D721Med (cell line): Measurements from ENCODE around the gene RHBDF2.
A peak's percentile ranks its signal among the peaks of the same experiment; 100 is the strongest.
"Not testable (repeated sequence)": the region's sequence is repeated elsewhere in the genome, so short reads cannot be mapped to it uniquely, and the experiment has no call there.

Source experiments
- DNase-seq: peaks from one replicate; pipeline ENCODE4 v3.0.0; 2011; ENCODE audit warnings: low spot score; ENCODE audit not compliant: insufficient read length
- FAIRE-seq: peaks from 2 replicates; lab custom pipeline; 2011; peaks lifted over from hg19 to GRCh38; lab: Jason Lieb, UNC
- TF ChIP-seq, protein P1 (sequence below): IDR thresholded peaks from 2 replicates; pipeline ENCODE4 v1.5.1; 2012; ENCODE audit warnings: mild to moderate bottlenecking, control low read depth; ENCODE audit not compliant: insufficient read depth; ENCODE audit errors: missing control alignments

The RHBDF2 gene

DNA sequence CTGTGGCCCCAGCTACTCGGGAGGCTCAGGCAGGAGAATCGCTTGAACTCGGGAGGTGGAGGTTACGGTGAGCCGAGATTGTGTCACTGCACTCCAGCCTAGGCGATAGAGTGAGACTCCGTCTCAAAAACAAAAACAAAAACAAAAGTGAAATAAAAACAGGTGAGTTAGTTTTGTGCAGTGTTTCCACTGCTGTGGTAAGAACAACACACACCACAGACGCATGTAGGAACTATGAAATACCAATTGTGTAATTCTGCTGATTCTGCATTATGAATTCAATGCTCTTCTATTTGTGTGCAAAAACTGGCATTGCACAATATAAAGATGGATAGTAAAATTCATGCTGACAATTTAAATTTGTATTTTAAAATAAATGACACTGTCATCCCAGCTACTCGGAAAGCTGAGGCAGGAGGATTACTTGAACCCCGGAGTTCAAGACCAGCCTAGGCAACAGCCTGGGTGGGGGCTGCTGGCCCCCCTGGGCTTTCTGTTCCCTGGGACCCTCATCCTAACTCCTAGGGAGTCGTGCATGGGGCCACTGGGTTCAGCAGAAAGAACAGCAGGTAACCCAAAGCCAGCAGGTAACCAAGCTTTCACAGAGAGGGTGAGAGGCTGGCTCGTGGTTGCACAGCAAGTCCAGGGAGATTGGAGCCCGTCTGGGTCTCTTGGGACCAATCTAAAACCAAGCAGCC lies 10.6 kb upstream of the RHBDF2 start:
- no peak for FAIRE-seq
- no peak for DNase-seq
- TF ChIP-seq, protein P1, sequence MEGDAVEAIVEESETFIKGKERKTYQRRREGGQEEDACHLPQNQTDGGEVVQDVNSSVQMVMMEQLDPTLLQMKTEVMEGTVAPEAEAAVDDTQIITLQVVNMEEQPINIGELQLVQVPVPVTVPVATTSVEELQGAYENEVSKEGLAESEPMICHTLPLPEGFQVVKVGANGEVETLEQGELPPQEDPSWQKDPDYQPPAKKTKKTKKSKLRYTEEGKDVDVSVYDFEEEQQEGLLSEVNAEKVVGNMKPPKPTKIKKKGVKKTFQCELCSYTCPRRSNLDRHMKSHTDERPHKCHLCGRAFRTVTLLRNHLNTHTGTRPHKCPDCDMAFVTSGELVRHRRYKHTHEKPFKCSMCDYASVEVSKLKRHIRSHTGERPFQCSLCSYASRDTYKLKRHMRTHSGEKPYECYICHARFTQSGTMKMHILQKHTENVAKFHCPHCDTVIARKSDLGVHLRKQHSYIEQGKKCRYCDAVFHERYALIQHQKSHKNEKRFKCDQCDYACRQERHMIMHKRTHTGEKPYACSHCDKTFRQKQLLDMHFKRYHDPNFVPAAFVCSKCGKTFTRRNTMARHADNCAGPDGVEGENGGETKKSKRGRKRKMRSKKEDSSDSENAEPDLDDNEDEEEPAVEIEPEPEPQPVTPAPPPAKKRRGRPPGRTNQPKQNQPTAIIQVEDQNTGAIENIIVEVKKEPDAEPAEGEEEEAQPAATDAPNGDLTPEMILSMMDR, result no peak

DNA sequence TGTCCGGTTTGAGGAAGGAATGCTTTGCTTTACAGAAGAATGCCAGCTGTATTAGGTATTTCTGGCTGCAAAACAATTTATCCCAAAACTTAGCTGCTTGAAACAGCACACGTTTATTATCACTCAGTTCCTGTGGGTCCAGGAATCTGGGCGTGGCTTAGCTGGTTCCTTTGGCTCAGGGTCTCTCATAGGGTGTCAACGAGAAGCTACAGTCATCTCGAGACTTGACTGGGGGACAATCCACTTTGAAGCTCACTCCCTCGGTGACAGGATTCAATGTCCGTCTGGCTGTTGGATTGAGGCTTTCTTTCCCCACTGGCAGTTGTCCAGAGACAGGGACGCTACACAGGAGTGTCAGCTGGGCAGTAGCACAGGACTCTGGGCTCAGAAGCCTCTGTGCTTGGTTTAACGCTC lies 9.6 kb upstream of the RHBDF2 start:
- TF ChIP-seq, protein P1, result no peak
- FAIRE-seq, result no peak
- no peak for DNase-seq

DNA sequence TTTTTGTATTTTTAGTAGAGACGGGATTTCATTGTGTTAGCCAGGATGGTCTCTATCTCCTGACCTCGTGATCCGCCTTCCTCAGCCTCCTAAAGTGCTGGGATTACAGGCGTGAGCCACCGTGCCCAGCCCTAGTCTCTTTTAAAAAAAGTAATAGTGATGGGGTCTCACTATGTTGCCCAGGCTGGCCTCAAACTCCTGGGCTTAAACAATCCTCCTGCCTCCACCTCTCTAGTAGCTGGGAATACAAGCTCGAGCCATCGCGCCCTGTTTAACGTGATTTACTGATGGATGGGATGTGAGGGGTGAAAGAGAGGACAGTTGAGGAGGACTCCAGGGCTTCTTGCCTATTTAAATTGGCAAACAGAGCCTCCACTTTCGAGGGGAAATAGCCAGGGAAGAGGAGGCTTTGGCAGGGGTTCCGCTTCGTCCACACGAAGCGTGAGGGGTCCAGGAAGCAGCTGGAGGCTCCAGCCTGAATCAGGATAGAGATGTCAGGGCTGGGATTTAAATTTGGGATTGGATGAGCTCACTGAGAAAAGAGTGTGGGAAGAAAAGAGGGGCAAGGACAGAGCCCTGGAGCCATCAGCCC lies 7.3 kb upstream of the RHBDF2 start:
- not testable (repeated sequence) for FAIRE-seq, DNase-seq

DNA sequence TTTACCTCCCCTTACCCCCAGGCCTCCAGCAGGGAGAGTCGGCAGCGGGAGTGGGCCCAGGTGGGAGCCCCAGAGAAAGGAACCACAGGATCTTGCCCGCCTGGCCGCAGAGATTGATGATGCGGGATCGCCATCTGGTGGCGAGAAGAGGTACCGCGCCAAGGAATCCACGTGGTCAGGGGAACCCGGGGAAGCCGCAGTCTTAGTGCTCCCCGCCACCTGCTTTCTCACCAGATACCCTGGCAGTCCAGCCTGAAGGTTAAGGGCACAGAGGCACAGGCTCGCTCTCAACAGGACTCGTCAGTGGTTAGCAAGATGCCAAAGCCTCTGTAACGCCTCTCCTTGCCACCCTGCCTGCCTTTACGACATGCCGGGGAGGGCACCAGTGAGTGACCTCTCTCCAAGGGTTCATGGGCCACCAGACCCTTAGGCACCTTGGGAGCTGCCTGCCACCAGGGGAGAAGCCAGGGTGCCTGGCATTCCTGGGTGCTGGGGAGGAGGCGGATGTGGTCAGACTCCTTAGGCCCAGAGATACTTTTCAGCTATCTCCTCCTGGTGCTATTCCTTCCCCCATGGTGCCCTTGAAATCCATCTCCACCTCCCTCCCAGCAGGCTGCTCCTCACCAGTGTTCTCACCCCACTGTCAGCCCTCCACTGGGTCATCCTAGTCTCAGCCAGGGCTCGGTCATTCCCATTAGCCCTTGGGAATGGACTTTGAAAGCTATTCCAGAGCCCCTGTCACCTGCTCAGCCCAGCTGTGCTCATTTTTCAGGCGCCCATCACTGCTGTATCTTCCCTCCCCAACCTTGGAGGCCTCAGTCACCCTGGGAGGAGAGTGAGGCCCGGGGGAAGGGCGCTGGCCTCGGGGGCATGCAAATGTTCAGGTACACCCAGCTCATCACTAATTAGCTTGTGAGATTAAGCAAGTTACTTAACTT lies 5.5 kb upstream of the RHBDF2 start:
- TF ChIP-seq, protein P1, result peak; percentile 98
- FAIRE-seq, result no peak
- peak; percentile 90 for DNase-seq

DNA sequence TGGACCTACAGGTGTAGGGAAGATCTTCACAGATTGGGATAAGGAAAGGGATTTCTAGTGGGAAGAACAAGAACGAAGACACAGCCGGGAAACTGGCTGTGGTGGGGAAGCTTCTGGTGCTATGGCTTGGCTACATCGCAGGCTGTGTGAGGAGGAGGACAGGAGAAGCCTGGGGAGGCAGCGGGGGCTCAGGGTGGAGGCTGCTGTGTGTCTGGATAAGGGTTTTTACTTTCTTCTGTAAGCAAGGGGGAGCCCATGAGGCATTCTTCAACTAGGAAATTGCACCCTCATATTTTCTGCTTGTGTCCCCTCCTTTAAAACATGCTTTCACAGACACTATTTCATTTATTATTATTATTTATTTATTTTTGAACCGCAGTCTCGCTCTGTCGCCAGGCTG lies 2.9 kb upstream of the RHBDF2 start:
- TF ChIP-seq, protein P1, result no peak
- DNase-seq (no peak), FAIRE-seq (no peak)

DNA sequence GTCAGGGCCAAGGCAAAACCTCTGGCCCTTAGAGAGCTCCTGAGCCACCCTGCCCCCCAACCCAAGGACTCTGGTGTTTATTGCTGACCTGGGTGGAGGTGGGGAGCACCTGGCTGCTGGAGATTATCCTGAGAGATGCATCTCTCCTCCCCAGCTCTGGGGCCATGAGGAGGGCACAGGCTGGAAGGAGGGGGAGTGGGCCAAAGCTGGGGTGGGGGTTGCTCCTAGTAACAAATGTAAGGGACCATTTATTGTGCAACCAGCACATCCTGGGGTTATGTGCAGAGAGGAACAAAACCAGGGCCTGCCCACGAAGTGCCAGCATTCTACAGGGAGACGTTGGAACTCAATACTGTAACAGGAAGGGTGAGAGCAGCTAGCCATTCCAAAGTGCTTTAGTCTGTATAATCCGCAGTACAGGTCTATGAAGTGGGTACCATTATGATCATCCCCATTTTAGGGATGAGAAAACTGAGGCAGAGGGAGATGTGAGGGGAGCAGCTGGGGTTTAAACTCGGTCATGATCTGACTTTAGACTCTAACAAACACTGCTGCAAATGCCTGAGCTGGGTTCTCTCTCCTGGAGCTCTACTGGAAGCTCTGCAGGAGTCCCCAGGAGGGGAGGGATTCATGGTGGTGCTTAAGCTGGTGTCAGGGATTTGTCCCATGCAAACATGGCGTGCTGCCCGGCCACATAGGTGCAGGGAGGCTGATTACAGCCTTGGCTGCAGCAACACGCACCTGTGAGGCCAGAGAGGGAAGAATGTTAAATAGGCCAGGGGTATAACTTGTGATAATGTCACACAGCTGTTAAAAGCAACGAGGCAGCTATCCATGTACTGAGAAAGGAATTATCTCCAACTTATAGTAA lies 1.4 kb upstream of the RHBDF2 start:
- FAIRE-seq (no peak), DNase-seq (no peak)
- TF ChIP-seq, protein P1, result no peak

DNA sequence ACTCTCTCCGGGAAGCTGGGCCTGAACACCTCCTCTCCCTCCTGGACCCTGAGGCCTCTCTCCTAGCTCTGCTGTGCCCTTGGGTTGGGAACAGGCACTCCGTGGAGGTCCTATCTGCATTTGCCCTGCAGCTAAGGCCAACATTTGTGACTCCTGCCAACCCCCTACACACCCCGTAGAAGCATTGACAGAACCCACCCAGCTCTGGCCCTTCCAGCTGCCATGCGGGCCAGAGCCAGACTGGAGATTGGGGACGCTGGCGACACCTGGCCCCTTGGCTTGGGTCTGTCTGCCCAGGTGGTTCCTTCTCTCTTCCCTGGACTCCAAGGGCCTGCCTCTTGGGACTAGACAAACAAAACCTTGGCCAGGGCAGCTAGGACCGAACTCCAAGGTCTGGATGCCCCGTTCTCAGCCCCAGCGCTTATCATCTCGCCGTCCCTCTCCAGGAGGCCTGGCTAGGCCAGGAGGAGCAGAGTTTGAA lies 644 bp upstream of the RHBDF2 start:
- TF ChIP-seq, protein P1, result no peak
- DNase-seq (no peak), FAIRE-seq (no peak)
